Mononuclear cell (primary cell): Measurements from ENCODE around the gene PGLYRP4. TPM values are rescaled to one million over a fixed set of nuclear protein-coding genes. Genes with fewer than 3 reads are reported as not detected.

Experiments
- H3K27me3 ChIP-seq: 2 replicates; pipeline ENCODE4 v1.6.0; 2011; ENCODE audit warnings: low read length, control low read depth; ENCODE audit not compliant: insufficient read depth
- H3K4me1 ChIP-seq: 2 replicates; pipeline ENCODE4 v1.5.1; 2011; ENCODE audit warnings: mild to moderate bottlenecking, low read length, control low read depth; ENCODE audit not compliant: insufficient read depth
- H3K4me3 ChIP-seq: 2 replicates; pipeline ENCODE4 v1.5.1; 2011; ENCODE audit warnings: mild to moderate bottlenecking, low read length, moderate library complexity
- H3K9me3 ChIP-seq: 2 replicates; pipeline ENCODE4 v1.5.1; 2011; ENCODE audit warnings: low read depth, mild to moderate bottlenecking, control low read depth, low read length
- total RNA-seq: library from RNA; depleted of rRNA; stranded (reverse); fragments of >200 nt; gene quantifications from one replicate; pipeline ENCODE4 v1.2.3, GENCODE V29; 2012

Gene PGLYRP4
- total RNA-seq, 1 donor = not detected

GRCh38 chr1:153364766-153365666 lies 16.4 kb upstream of the PGLYRP4 start:
- Histone ChIP-seq H3K27me3 (no peaks in the 10 kb centered on the region), H3K4me1 (peaks cover 88% of the 10 kb centered on the region), H3K4me3 (no peak overlapping the region), H3K9me3 (no peaks in the 10 kb centered on the region)

DNA sequence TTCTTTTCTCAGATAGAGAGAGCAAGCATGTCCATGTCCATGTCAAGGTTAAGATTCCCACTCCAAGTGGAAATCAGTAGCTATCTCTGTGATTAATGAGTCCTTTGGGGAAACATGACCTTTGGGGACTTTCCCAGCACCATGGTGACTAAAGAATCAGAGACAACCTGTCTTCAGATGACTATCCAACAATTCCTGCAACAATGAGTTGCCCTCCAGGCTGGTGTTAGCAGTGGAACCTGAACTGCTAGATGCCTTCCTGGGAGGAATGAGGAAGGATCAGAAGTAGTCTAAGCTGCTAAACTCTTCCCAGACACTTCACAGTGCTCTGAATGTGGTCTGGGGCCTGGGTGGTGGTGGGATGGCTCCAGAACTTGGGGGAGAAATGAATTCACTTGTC lies 15.5 kb upstream of the PGLYRP4 start:
- H3K4me3 ChIP-seq = no peak overlapping the region

DNA sequence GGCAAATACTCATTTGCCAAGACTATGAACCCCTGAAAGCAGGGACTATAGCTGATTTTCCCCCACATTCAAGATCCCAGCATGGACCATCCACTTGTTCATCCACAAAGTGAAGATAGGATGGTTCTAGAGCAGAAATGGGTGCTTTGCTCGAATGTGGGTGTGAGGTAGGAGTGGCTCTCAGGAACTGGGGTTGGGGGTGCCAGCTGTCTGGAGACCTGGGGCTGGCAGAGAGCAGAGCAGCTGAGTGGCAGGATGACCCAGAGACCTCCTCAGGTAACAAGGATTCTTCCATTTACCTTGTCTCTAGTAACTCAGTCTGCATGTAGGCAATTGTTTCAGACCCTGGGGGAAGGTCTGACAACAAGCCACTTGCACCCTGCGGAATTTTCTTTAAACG lies 15.0 kb upstream of the PGLYRP4 start:
- H3K4me1 ChIP-seq = peaks cover 77% of the 10 kb centered on the region
- no peak overlapping the region for H3K4me3 ChIP-seq
- H3K9me3 ChIP-seq = no peaks in the 10 kb centered on the region
- H3K27me3 ChIP-seq = no peaks in the 10 kb centered on the region

More for the DNA sequence above, 15.5 kb upstream of the PGLYRP4 start:
- H3K27me3 ChIP-seq = no peaks in the 10 kb centered on the region
- peaks cover 82% of the 10 kb centered on the region for H3K4me1 ChIP-seq
- no peaks in the 10 kb centered on the region for H3K9me3 ChIP-seq

DNA sequence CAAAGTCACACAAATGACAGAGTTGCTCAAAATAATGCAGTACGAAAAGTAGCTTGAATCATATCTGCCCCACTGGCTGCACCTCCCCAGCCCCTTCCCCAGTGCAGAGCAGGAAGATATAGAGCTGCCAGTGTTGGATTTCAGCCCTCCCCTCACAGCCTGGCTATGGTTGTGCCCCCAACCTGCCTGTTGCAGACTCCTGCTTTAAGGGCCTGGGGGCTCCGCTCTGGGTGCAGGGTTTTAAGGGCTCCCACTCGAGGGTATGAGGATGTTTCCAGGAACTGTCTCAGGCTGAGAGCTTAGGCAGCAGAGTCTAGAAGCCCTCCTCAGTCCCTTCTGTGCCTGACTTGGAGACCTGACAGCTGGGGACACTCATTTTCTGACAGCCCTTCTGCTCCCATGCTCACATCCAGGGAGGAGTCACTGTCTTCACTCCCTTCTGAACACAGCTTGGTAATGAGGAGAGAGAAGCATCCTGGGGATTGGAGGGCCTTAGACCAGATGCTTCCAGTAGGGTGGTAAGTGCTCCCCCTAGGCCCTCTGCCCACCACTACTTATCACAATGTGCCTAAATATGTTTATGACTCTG lies 13.6 kb upstream of the PGLYRP4 start:
- no peak overlapping the region for H3K4me3 ChIP-seq
- H3K27me3 ChIP-seq = no peaks in the 10 kb centered on the region
- H3K4me1 ChIP-seq = peaks cover 76% of the 10 kb centered on the region
- H3K9me3 ChIP-seq = no peaks in the 10 kb centered on the region

DNA sequence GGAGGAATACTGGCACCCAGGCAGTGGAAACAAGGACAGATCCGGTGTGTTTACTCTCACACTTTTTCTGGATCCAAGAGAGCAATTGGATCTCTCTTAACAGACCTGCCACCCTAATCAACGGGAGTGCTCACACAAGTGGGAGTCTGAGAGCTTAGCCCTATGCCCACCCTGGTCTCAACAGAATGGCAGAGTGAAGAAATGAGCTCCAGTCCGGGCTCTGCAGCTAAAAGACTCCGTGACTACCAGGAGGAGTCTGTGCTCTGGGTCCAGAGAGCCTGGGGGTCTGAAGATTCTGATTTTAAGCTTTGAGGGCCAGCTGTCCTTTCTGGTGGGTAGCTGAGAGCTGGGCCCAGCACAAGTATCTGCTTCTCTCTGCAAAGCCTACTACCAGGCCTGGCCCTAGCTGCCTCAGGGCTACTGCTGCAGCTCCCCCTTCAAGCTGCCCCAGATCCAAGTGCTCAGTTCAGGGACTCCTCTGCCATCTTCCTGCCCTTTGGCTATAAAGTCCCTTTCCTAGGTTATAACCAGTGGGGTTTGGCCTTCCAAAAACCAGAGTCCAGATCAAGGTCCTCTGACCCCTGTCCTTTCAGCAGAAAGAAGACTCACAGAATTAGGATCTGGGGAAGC lies 13.0 kb upstream of the PGLYRP4 start:
- Histone ChIP-seq H3K4me3 (no peak overlapping the region), H3K4me1 (peaks cover 77% of the 10 kb centered on the region), H3K9me3 (no peaks in the 10 kb centered on the region), H3K27me3 (no peaks in the 10 kb centered on the region)

DNA sequence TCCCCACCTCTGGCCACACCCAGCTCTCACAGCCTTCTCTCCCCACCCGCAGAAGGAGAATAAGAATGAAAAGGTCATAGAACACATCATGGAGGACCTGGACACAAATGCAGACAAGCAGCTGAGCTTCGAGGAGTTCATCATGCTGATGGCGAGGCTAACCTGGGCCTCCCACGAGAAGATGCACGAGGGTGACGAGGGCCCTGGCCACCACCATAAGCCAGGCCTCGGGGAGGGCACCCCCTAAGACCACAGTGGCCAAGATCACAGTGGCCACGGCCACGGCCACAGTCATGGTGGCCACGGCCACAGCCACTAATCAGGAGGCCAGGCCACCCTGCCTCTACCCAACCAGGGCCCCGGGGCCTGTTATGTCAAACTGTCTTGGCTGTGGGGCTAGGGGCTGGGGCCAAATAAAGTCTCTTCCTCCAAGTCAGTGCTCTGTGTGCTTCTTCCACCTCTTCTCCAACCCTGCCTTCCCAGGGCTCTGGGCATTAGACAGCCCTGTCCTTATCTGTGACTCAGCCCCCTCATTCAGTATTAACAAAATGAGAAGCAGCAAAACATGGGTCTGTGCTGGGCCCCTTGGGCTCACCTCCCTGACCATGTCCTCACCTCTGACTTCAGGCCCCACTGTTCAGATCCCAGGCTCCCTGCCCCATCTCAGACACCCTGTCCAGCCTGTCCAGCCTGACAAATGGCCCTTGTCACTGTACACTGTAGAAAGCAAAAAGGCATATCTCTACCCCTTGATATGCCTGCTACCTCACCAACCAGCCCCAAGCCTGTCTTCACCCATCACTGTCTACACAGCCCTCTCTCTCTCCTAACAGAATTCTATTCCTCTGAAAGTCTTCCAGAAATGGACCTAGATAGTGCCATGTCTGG lies 12.2 kb upstream of the PGLYRP4 start:
- H3K9me3 ChIP-seq = no peaks in the 10 kb centered on the region
- no peaks in the 10 kb centered on the region for H3K27me3 ChIP-seq
- H3K4me3 ChIP-seq = peak overlapping the region; percentile 61
- H3K4me1 ChIP-seq = peaks cover 77% of the 10 kb centered on the region

GRCh38 chr1:153360190-153360589 lies 11.5 kb upstream of the PGLYRP4 start:
- Histone ChIP-seq H3K9me3 (no peaks in the 10 kb centered on the region), H3K4me3 (peak overlapping the region; percentile 61), H3K27me3 (no peaks in the 10 kb centered on the region), H3K4me1 (peaks cover 73% of the 10 kb centered on the region)

- Histone ChIP-seq H3K4me3 (peak overlapping the region; percentile 61), H3K9me3 (no peaks in the 10 kb centered on the region), H3K4me1 (peaks cover 64% of the 10 kb centered on the region), H3K27me3 (no peaks in the 10 kb centered on the region)
Observed at GRCh38 chr1:153359241-153359640, 10.6 kb upstream of the PGLYRP4 start.

GRCh38 chr1:153358691-153358975 lies 10.0 kb upstream of the PGLYRP4 start:
- Histone ChIP-seq H3K4me3 (peak overlapping the region; percentile 61), H3K27me3 (no peaks in the 10 kb centered on the region), H3K4me1 (peaks cover 58% of the 10 kb centered on the region), H3K9me3 (no peaks in the 10 kb centered on the region)

GRCh38 chr1:153357853-153358690 lies 9.4 kb upstream of the PGLYRP4 start, which contains the start of gene S100A9:
Gene S100A9, plus strand, starts transcription at chr1:153357854. Its CDS starts 430 bp downstream, at chr1:153358284.
- H3K4me3 ChIP-seq = peak within 1 kb of the TSS; percentile 61
- H3K27me3 ChIP-seq = no peaks in the 10 kb centered on the region
- no peaks in the 10 kb centered on the region for H3K9me3 ChIP-seq
- H3K4me1 ChIP-seq = peaks cover 52% of the 10 kb centered on the region

DNA sequence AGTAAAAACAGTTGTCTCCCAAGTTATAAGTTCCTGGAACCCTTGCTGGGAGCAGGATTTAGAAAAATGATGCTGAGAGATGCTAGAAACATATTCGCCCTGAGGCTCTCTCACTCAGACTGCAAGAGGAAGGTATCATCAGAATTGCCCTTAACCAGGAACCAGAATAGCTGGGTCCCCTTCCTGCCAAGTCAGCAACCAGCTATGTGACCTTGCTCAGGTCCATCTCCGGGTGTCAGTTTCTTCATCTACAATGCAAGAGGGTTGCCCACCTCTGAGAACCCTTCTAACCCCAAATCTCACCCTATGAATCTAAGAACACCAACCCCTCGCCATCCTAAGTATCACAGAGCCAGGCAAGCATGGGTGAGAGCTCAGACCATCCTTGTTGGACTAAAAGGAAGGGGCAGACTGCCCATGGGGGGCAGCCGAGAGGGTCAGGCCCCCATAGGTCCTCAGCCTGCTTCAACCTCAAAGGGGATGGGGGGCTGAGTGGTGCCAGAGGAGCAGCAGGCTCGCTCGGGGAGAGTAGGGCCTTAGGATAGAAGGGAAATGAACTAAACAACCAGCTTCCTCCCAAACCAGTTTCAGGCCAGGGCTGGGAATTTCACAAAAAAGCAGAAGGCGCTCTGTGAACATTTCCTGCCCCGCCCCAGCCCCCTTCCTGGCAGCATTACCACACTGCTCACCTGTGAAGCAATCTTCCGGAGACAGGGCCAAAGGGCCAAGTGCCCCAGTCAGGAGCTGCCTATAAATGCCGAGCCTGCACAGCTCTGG lies 8.6 kb upstream of the PGLYRP4 start:
- Histone ChIP-seq H3K4me1 (peaks cover 46% of the 10 kb centered on the region), H3K27me3 (no peaks in the 10 kb centered on the region), H3K9me3 (no peaks in the 10 kb centered on the region), H3K4me3 (peak overlapping the region; percentile 61)

GRCh38 chr1:153356392-153357075 lies 7.9 kb upstream of the PGLYRP4 start:
- Histone ChIP-seq H3K9me3 (no peaks in the 10 kb centered on the region), H3K27me3 (no peaks in the 10 kb centered on the region), H3K4me3 (no peak overlapping the region), H3K4me1 (peaks cover 44% of the 10 kb centered on the region)

DNA sequence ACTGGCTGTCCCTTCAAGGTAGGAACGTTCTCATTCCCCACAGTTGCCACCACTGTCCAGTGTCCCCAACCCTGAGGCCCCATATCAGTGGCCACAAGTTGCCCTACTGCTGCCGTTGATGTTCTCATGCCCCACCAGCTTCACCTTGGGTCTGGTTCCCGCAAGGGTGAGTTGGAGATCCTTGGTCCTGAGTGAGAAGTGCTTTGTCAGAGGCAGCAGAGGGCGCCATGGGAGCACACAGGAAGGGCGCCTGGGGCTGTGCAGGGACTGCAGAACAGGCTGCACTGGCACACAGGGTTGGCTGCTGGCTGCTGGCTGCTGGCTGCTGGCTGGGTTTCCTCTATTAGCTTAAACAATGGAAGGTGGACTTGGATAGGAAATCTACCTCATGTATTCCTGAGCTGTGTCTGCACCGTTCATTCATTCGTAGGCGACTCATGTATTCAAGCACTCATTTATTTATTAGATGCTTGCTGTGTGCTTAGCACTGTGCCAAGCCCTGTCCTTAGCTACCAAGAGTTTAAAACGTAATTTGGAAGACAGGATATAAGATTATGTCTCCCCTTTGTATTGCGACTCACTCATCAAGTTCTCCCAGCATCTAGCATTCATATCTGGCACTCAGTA lies 6.9 kb upstream of the PGLYRP4 start:
- Histone ChIP-seq H3K4me3 (no peak overlapping the region), H3K9me3 (no peaks in the 10 kb centered on the region), H3K27me3 (no peaks in the 10 kb centered on the region), H3K4me1 (peaks cover 37% of the 10 kb centered on the region)
